ENCODE measurements around the gene STRIP1.

Gene STRIP1

DNA sequence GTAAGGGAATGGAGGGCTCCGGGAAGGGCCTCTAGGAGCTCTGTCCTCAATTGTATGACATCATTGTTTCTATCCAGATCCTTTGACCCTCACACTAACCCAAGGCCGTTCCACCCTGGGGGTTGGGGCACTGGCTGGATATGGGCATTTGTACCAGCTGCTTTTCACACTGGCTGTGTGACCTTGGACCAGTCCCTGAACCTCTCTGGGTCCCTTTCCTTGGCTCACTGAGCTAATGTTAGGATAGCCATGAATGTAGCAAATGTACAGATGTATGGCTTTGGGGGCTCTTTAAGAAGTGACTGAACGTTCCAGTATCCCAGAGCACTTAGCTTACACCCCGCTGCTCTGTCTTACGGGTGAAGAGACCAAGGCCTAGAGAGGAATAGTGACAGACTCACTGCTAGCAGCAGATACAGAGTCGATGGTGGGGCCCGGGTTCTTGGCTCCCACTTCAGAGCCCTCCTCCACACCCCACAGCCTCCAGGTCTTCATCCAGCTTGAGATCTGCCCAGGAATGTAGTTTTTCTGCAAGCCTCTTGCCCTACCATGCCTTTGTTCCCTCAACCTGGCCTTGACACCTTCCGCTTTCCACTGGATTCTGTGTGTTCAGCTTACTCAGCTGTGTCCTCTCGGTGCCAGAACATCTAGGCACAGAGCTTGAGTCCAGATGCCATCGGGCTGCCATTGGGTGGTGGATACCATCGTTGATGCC is 63.2 kb downstream of the STRIP1 start:
- DNase-seq, result no peak

- no peak for DNase-seq
Measured at GRCh38 chr1:110098222-110099026, 64.0 kb downstream of the STRIP1 start.

DNA sequence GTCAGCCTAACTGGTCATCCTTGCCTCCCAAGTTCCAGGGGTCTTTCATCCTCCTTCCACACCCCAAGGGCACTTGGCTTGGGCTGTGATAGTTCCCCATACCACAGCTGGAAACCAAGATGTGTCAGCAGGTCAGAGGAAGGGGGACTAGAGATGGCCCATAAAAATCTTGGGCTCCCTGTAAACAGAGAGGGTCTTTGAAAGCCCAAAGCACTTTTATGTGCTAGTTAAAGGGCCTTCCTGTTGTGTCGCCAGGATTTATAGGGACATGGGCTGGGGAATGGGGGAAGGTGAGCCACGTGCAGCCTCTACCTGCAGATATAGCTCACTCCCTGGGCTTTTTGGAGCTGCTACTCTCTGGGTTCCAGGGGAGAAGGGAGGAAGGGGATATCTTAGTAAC is 65.9 kb downstream of the STRIP1 start:
- no peak for DNase-seq

DNA sequence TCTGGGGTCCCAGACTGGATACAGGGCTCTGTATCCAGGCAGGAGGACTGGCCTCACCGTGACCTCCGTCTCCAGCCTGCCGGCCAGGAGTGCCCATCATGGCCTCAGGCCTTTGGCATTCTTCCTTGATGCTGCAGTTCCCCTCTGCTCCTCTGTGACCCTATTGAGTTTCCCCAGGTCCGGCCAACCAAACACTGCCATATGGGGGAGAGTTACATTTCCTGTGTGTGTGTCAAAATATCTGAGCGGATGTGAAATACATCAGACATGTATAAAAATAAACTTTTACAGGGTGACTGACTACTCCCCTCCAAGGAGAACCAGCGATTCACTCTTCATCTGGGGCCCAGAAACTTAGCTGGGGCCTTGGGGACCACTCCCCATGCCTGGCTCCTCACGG is 67.7 kb downstream of the STRIP1 start:
- DNase-seq, result peak; percentile 26 to 60

Measured in inflammatory macrophage (primary cell).